GM19193 (cell line): ENCODE measurements around the gene ARRDC1.

ENCODE experiments used
- POLR2A ChIP-seq: IDR thresholded peaks from 4 replicates; pipeline ENCODE4 v1.6.1; 2011; ENCODE audit not compliant: insufficient read depth, insufficient read length; ENCODE audit errors: extremely low read depth

Gene ARRDC1

GRCh38 chr9:137605121-137606004 is at the start of gene ARRDC1:
TSS of gene ARRDC1 (plus strand) at chr9:137605686. CDS start at chr9:137605718, 32 bp downstream.
- peak; percentile 67 for TF ChIP-seq POLR2A

GRCh38 chr9:137556069-137556838 is 49.2 kb upstream of the ARRDC1 start:
- TF ChIP-seq POLR2A, result no peak

GRCh38 chr9:137558127-137558526 is 47.4 kb upstream of the ARRDC1 start:
- TF ChIP-seq POLR2A, result no peak

DNA sequence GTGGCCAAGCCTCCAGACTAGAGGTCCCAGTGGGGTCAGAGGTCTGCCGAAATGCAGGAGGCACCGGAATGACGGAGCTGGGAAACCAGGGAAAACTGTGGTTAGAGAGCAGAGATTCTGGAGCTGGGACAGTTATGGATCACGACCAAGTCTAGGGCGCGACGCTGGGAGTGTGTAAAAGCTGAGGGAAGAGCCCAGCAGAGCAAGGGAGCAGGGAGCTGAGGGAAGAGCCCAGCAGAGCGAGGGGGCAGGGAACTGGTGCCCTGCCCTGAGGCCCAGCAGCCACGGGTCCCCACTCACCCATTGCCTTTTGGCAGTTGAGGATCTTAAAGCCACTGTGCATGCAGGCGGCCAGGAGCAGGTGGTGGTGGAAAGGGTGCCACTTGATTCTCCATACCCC is 41.4 kb upstream of the ARRDC1 start:
- no peak for TF ChIP-seq POLR2A

- TF ChIP-seq POLR2A, result no peak
Observed at GRCh38 chr9:137564817-137565411, 40.6 kb upstream of the ARRDC1 start.

GRCh38 chr9:137569609-137570203 is 35.8 kb upstream of the ARRDC1 start:
- TF ChIP-seq POLR2A, result no peak

DNA sequence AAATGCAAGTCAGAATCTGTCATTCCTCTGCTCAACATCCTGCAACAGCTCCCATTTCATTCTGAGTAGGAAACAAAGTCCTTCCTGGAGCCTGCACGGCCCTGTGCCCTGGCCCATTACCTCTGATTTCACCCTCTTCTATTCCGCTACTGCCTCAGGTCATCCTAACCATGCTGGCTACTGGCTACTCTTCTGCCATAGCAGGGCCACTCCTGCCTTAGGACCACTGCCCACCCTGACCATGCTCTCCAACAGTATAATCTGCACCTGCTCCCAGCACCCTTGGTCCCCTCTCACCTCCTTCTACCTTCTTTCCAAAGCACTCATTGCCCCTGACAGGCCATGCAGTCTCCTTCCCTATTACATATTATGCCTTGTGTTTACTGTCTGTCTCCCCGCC is 34.9 kb upstream of the ARRDC1 start:
- TF ChIP-seq POLR2A, result no peak

- TF ChIP-seq POLR2A, result no peak
Observed at GRCh38 chr9:137574192-137574591, 31.3 kb upstream of the ARRDC1 start.

GRCh38 chr9:137575364-137575715 is 30.1 kb upstream of the ARRDC1 start:
- TF ChIP-seq POLR2A, result no peak

GRCh38 chr9:137575716-137576411 is 29.6 kb upstream of the ARRDC1 start:
- TF ChIP-seq POLR2A, result no peak

GRCh38 chr9:137578518-137579258 is 26.8 kb upstream of the ARRDC1 start, which contains the start of gene DPH7:
TSS of gene DPH7 (minus strand) at chr9:137578925. CDS start at chr9:137578777, 148 bp downstream.
- TF ChIP-seq POLR2A, result peak; percentile 87

DNA sequence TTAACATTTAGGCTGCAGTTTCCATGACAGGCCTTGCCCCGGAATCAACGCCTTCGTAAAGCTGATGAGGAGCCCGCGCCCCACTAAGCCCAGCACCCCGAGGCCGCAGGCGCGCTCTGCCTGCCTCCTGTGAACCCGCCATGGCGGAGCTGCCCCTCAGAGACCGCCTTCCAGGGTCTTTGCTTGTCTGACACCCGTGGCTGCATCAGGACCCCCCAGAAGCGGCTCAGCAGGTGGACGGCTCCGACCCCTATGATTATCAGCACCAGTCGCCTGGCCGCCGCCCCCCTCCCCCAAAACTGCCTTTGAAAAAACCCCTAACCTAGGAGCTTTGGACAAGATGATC is 26.3 kb upstream of the ARRDC1 start:
- no peak for TF ChIP-seq POLR2A

DNA sequence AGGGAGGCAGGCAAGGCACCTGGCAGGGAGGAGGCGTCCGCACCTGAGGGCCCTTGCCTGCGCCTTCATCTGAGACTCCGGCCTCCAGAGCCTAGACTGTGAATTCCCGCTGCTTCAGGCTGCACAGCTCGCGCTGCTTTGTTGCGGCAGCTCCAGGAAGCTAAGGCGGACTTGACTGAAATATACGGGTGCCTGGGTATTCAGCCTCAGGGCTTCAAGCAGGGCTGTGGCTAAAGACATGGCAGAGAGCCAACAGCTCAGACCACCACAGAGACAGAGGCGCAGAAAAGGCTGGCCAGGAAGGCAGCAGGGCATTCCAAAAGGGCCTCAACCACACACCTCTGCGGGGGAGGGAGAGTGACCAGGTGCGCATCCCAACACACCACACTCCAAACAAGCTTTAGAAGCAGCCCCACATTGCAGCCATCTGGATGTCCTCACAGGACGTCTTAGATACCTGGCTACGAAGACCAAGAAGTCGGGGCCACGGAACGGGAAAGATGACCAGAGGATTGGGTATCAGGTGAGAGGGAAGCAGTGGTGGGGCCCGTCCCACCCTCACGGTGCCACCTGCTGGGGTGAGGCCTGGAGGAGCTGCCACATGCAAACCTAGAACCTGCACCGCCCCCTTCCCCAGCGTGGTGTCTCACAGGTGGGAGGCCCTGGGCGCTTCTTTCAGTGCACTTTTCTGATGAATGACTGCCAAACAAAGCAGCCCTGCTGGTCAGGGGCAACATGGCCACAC is 25.1 kb upstream of the ARRDC1 start:
- TF ChIP-seq POLR2A, result no peak
